ELF-1 (cell line): ENCODE results near the gene HADH.

Experiments used
- DNase-seq: peaks from one replicate; pipeline ENCODE4 v3.0.0-alpha.2; 2016; ENCODE audit warnings: low read depth, low spot score

Gene HADH

GRCh38 chr4:108058685-108059440, 69.2 kb downstream of the HADH start:
- peak; percentile 75 for DNase-seq

- DNase-seq, result peak; percentile 27
Measured at GRCh38 chr4:108060164-108060563, 70.5 kb downstream of the HADH start.

- DNase-seq, result no peak
Measured at GRCh38 chr4:108060686-108061321, 71.1 kb downstream of the HADH start.

- no peak for DNase-seq
Measured at GRCh38 chr4:108068442-108068841, 78.8 kb downstream of the HADH start.

- no peak for DNase-seq
Measured at GRCh38 chr4:108070775-108071174, 81.1 kb downstream of the HADH start.

GRCh38 chr4:108072300-108072699, 82.6 kb downstream of the HADH start:
- no peak for DNase-seq

- DNase-seq, result no peak
Measured at GRCh38 chr4:108078024-108078733, 88.5 kb downstream of the HADH start.

- DNase-seq, result no peak
Measured at GRCh38 chr4:108080747-108081146, 91.1 kb downstream of the HADH start.

GRCh38 chr4:108081256-108081655, 91.6 kb downstream of the HADH start:
- DNase-seq, result no peak
